HG02678 (cell line): ENCODE data around the gene ZNF700.
"Not testable (repeated sequence)": the region's sequence is repeated elsewhere in the genome, so short reads cannot be mapped to it uniquely, and the experiment has no call there.

Source experiments
- ATAC-seq: cut with Tn5 transposase; IDR thresholded peaks from one replicate; pipeline ENCODE4 v1.9.1; 2021; ENCODE audit warnings: mild to moderate bottlenecking, moderate library complexity; ENCODE audit not compliant: unreplicated experiment

Gene ZNF700

GRCh38 chr19:11924886-11925650 lies at the start of gene ZNF700:
Gene ZNF700, plus strand, starts transcription at chr19:11925107. Its CDS starts 104 bp downstream, at chr19:11925211.
- ATAC-seq = peak; percentile 86

GRCh38 chr19:11879687-11880266 lies 45.1 kb upstream of the ZNF700 start:
- ATAC-seq = not testable (repeated sequence)

- ATAC-seq = no peak
Observed at GRCh38 chr19:11880598-11880997, 44.3 kb upstream of the ZNF700 start.

- ATAC-seq = no peak
Observed at GRCh38 chr19:11881151-11881800, 43.6 kb upstream of the ZNF700 start.

- no peak for ATAC-seq
Observed at GRCh38 chr19:11882606-11883005, 42.3 kb upstream of the ZNF700 start.

GRCh38 chr19:11887234-11887610 lies 37.7 kb upstream of the ZNF700 start:
- peak; percentile 20 for ATAC-seq

GRCh38 chr19:11887611-11888531 lies 37.0 kb upstream of the ZNF700 start, which contains the start of gene ZNF69:
Gene ZNF69, plus strand, starts transcription at chr19:11887782. Its CDS starts 142 bp downstream, at chr19:11887924.
- ATAC-seq = peak; percentile 72

- not testable (repeated sequence) for ATAC-seq
Observed at GRCh38 chr19:11889901-11890300, 35.0 kb upstream of the ZNF700 start.

- no peak for ATAC-seq
Observed at GRCh38 chr19:11890634-11891033, 34.3 kb upstream of the ZNF700 start.

- no peak for ATAC-seq
Observed at GRCh38 chr19:11894851-11895250, 30.1 kb upstream of the ZNF700 start.

GRCh38 chr19:11902228-11902627 lies 22.7 kb upstream of the ZNF700 start:
- no peak for ATAC-seq

GRCh38 chr19:11905928-11906327 lies 19.0 kb upstream of the ZNF700 start:
- no peak for ATAC-seq

- not testable (repeated sequence) for ATAC-seq
Observed at GRCh38 chr19:11911937-11912336, 13.0 kb upstream of the ZNF700 start.

GRCh38 chr19:11914417-11915051 lies 10.4 kb upstream of the ZNF700 start:
- not testable (repeated sequence) for ATAC-seq

GRCh38 chr19:11921852-11922495 lies 2.9 kb upstream of the ZNF700 start:
- ATAC-seq = no peak

GRCh38 chr19:11925651-11926187 lies 812 bp downstream of the ZNF700 start:
- ATAC-seq = not testable (repeated sequence)

- ATAC-seq = no peak
Observed at GRCh38 chr19:11927227-11927626, 2.3 kb downstream of the ZNF700 start.

- ATAC-seq = no peak
Observed at GRCh38 chr19:11931051-11931450, 6.1 kb downstream of the ZNF700 start.

- ATAC-seq = no peak
Observed at GRCh38 chr19:11931513-11931912, 6.6 kb downstream of the ZNF700 start.
